OCI-LY3 (cell line): ENCODE data around the gene MAST2.
"Not testable (repeated sequence)": the region's sequence is repeated elsewhere in the genome, so short reads cannot be mapped to it uniquely, and the experiment has no call there.

Experiments
- H2AFZ ChIP-seq: fragments of 200-600, 300-600 bp; shearing (Covaris generic); 2 replicates; pipeline ENCODE4 v1.6.0; 2014; ENCODE audit warnings: antibody characterized with exemption, low read depth, low read length
- H3K27ac ChIP-seq: fragments of 200-600, 300-600 bp; sonication (generic); 2 replicates; pipeline ENCODE4 v1.5.1; 2014; ENCODE audit warnings: mild to moderate bottlenecking, low read length, moderate library complexity, mixed read lengths
- H3K27me3 ChIP-seq: fragments of 200-600, 300-600 bp; sonication (generic); 2 replicates; pipeline ENCODE4 v1.6.1; 2014; ENCODE audit warnings: low read depth, low read length, mixed read lengths
- H3K36me3 ChIP-seq: fragments of 200-600, 300-600 bp; sonication (generic); replicated peaks from 2 replicates; pipeline ENCODE3; 2014; ENCODE audit warnings: low read depth, low read length, mixed read lengths
- H3K4me1 ChIP-seq: fragments of 300-600, 200-600 bp; sonication (generic); 2 replicates; pipeline ENCODE4 v1.6.1; 2014; ENCODE audit warnings: low read length, mixed read lengths
- H3K4me2 ChIP-seq: fragments of 200-600, 300-600 bp; sonication (generic); 2 replicates; pipeline ENCODE4 v1.6.1; 2014; ENCODE audit warnings: low read length, mixed read lengths
- H3K4me3 ChIP-seq: fragments of 300-600, 200-600 bp; sonication (generic); 2 replicates; pipeline ENCODE4 v1.5.1; 2014; ENCODE audit warnings: antibody characterized with exemption, mild to moderate bottlenecking, low read length, moderate library complexity
- H3K79me2 ChIP-seq: fragments of 300-600, 200-600 bp; shearing (Covaris generic); 2 replicates; pipeline ENCODE4 v1.6.1; 2014; ENCODE audit warnings: mild to moderate bottlenecking, low read length, mixed read lengths
- H3K9ac ChIP-seq: fragments of 300-600, 200-600 bp; shearing (Covaris generic); 2 replicates; pipeline ENCODE4 v1.6.0; 2014; ENCODE audit warnings: mild to moderate bottlenecking, low read length, moderate library complexity
- H3K9me3 ChIP-seq: fragments of 200-600, 300-600 bp; shearing (Covaris generic); 2 replicates; pipeline ENCODE4 v1.6.1; 2014; ENCODE audit warnings: low read length, mixed read lengths; ENCODE audit not compliant: insufficient read depth
- H4K20me1 ChIP-seq: fragments of 200-600, 300-600 bp; sonication (generic); 2 replicates; pipeline ENCODE4 v1.6.1; 2016; ENCODE audit warnings: low read length, mixed read lengths; ENCODE audit not compliant: insufficient read depth
- CTCF ChIP-seq: fragments of 200-600, 300-600 bp; sonication (generic); IDR thresholded peaks from 2 replicates; pipeline ENCODE4 v1.5.1; 2014; ENCODE audit warnings: antibody characterized with exemption, low read length, low read depth
- EZH2phosphoT487 ChIP-seq: fragments of 200-600 bp; shearing (Covaris generic); IDR thresholded peaks from 2 replicates; pipeline ENCODE4 v1.6.1; 2018; ENCODE audit warnings: antibody characterized with exemption, mixed run types, low read depth

Gene MAST2

GRCh38 chr1:45802343-45803298 is 791 bp upstream of the MAST2 start:
- H3K9ac ChIP-seq = peak overlapping the region; percentile 61
- TF ChIP-seq CTCF (no peak), EZH2phosphoT487 (no peak)
- H2AFZ ChIP-seq = peak overlapping the region; percentile 98
- H3K27me3 ChIP-seq = no peaks in the 10 kb centered on the region
- peaks cover 3% of the 10 kb centered on the region; the same call in 1 of the 2 replicates for H4K20me1 ChIP-seq
- no peaks in the 10 kb centered on the region for H3K9me3 ChIP-seq
- H3K36me3 ChIP-seq = peaks cover 5% of the 10 kb centered on the region
- peaks cover 13% of the 10 kb centered on the region for H3K4me1 ChIP-seq
- H3K4me2 ChIP-seq = peak overlapping the region; percentile 82
- no peak overlapping the region for H3K27ac ChIP-seq
- peak overlapping the region; percentile 77 for H3K4me3 ChIP-seq
- peaks cover 17% of the 10 kb centered on the region for H3K79me2 ChIP-seq

- H3K27me3 ChIP-seq, H3K9me3 ChIP-seq, H3K36me3 ChIP-seq, H4K20me1 ChIP-seq, H3K27ac ChIP-seq: not testable (repeated sequence)
- H3K4me3 ChIP-seq = peak overlapping the region; percentile 96
- H2AFZ ChIP-seq = peak overlapping the region; percentile 25; the same call in 1 of the 2 replicates
- peak overlapping the region; percentile 97 for H3K4me2 ChIP-seq
- H3K9ac ChIP-seq = peak overlapping the region; percentile 76
- peaks cover 13% of the 10 kb centered on the region for H3K4me1 ChIP-seq
- H3K79me2 ChIP-seq = peaks cover 17% of the 10 kb centered on the region
These were observed 613 bp downstream of the MAST2 start for GRCh38 chr1:45803781-45804668.

GRCh38 chr1:45804669-45804969 is 1.2 kb downstream of the MAST2 start:
- no peaks in the 10 kb centered on the region for H3K27me3 ChIP-seq
- peak overlapping the region; percentile 96 for H3K4me3 ChIP-seq
- no peaks in the 10 kb centered on the region for H3K9me3 ChIP-seq
- H3K27ac ChIP-seq = no peak overlapping the region
- H3K4me2 ChIP-seq = peak overlapping the region; percentile 97
- H3K9ac ChIP-seq = peak overlapping the region; percentile 76
- peaks cover 13% of the 10 kb centered on the region for H3K4me1 ChIP-seq
- H2AFZ ChIP-seq = peak overlapping the region; percentile 25; the same call in 1 of the 2 replicates
- peaks cover 17% of the 10 kb centered on the region for H3K79me2 ChIP-seq
- peaks cover 3% of the 10 kb centered on the region; the same call in 1 of the 2 replicates for H4K20me1 ChIP-seq
- TF ChIP-seq CTCF = no peak
- TF ChIP-seq EZH2phosphoT487 = no peak
- peaks cover 5% of the 10 kb centered on the region for H3K36me3 ChIP-seq

GRCh38 chr1:45806129-45806528 is 2.7 kb downstream of the MAST2 start:
- Histone ChIP-seq H4K20me1 (peaks cover 3% of the 10 kb centered on the region; the same call in 1 of the 2 replicates), H3K4me1 (peaks cover 13% of the 10 kb centered on the region), H3K79me2 (peaks cover 17% of the 10 kb centered on the region), H3K27me3 (no peaks in the 10 kb centered on the region), H3K4me2 (no peak overlapping the region), H3K9me3 (no peaks in the 10 kb centered on the region), H3K36me3 (peaks cover 5% of the 10 kb centered on the region), H3K27ac (no peak overlapping the region), H3K4me3 (no peak overlapping the region), H2AFZ (no peak overlapping the region), H3K9ac (no peak overlapping the region)
- TF ChIP-seq CTCF = no peak
- no peak for TF ChIP-seq EZH2phosphoT487
